GM12873 (cell line): ENCODE data around the gene TEAD1.

Experiments
- TF ChIP-seq, protein P1 (sequence below): IDR thresholded peaks from 2 replicates; pipeline ENCODE4 v1.5.1; 2012; ENCODE audit warnings: low read depth, mild to moderate bottlenecking, moderate library complexity, low read length, control low read depth; ENCODE audit not compliant: insufficient read depth; ENCODE audit errors: missing control alignments

The TEAD1 gene

GRCh38 chr11:12728417-12728816 is 54.2 kb downstream of the TEAD1 start:
- TF ChIP-seq, protein P1, sequence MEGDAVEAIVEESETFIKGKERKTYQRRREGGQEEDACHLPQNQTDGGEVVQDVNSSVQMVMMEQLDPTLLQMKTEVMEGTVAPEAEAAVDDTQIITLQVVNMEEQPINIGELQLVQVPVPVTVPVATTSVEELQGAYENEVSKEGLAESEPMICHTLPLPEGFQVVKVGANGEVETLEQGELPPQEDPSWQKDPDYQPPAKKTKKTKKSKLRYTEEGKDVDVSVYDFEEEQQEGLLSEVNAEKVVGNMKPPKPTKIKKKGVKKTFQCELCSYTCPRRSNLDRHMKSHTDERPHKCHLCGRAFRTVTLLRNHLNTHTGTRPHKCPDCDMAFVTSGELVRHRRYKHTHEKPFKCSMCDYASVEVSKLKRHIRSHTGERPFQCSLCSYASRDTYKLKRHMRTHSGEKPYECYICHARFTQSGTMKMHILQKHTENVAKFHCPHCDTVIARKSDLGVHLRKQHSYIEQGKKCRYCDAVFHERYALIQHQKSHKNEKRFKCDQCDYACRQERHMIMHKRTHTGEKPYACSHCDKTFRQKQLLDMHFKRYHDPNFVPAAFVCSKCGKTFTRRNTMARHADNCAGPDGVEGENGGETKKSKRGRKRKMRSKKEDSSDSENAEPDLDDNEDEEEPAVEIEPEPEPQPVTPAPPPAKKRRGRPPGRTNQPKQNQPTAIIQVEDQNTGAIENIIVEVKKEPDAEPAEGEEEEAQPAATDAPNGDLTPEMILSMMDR, result no peak

- TF ChIP-seq, protein P1, result no peak
These were observed 55.7 kb downstream of the TEAD1 start for GRCh38 chr11:12729941-12730340.

DNA sequence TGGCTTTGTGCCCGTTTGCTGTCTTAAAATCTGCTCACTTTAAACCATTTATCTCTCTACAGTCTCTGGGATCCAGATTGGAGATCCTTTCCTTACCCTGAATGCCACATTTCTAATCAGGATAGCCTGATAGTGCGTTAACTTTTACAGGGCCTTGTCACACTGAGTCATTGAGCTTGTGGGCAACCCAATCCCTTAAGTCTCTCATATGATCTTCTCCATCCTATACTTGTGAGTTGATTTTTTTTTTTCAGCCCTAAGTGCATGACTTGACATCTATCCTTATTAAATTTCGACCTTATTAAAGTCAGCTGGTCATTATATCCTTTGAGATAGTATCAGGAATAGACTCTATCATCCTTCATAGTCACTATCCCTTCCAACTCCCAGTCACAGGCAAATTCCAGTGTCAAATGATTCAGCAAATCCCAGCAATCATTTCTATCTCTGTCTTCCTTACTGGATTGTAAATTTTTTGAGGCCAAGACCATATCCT is 57.7 kb downstream of the TEAD1 start:
- TF ChIP-seq, protein P1, result no peak

- TF ChIP-seq, protein P1, result no peak
These were observed 58.9 kb downstream of the TEAD1 start for GRCh38 chr11:12733091-12733490.

DNA sequence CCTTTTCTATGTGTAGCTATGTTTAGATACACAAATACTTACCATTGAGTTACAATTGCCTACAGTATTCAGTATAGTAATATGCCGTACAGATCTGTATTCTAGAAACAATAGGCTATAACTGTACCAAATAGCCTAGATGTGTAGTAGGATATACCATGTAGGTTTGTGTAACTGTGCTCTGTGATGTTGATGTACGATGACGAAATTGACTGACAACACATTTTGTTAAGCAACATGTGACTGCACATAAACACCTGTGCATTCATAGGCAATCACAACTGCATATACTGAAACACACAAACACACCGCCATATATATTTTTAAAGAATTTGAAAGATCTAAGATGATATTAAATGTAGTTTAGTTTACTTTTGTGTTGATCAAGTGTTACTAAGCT is 60.4 kb downstream of the TEAD1 start:
- TF ChIP-seq, protein P1, result no peak

GRCh38 chr11:12735262-12735661 is 61.0 kb downstream of the TEAD1 start:
- TF ChIP-seq, protein P1, result no peak

DNA sequence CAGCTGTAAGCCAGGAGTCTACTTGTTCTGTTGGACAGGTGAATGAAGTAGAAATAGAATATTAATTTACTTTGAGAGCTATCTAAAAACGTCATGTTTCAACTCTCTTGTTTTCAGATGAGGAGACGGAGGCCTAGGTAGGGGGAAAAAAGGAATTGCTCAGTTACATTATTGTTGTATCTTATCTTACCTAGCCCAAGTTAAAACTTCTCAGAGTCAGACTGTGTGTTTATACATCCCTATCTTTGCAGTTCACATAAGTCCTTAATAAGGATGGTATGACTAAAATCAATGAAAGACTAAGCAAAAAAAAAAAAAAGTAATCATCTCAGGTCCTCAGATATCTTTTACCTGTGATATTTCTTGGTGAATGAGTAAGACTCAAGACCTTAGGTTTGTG is 62.8 kb downstream of the TEAD1 start:
- TF ChIP-seq, protein P1, result no peak

DNA sequence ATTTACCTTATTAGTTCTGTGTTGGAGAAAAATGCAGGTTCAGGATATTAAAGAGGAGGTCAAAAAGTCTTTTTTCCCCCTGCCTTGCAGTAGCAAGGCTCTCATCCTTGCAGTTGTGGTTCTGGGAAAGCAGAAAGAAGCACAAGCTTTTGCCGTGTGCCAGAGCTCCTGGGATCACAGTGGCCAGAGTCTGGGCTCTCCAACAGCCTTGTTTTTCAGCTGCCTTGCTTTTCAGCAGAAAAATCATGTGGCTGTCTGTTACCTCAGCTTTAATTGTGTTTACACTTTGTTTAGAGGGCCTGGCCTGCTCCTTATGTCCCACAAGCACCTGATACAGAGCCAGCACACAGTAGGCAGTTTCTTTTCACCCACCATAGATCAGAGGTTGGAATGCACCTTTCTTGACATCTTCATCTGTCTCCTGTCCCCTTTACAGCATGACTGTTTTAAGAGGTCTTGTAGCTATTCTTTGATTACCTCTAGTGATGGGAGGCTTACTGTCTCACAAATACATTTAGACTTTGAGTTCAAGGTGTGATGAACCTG is 67.5 kb downstream of the TEAD1 start:
- TF ChIP-seq, protein P1, result no peak
